Panc1 (cell line): Measurements from ENCODE around the gene EHHADH. TPM values are rescaled to one million over a fixed set of nuclear protein-coding genes. Genes with fewer than 3 reads are reported as not detected.

Source experiments
- ATAC-seq: fragments of 200-7000 bp; cut with Tn5 transposase; 2 replicates; pipeline ENCODE4 v1.9.1; 2020; ENCODE audit warnings: mild to moderate bottlenecking, moderate library complexity
- BruUV-seq: library from RNA; stranded (reverse); fragments of 400-500 nt; replicated peaks from 2 replicates; lab custom pipeline; 2021; lab: Mats Ljungman, UMichigan
- CTCF ChIA-PET: fragments of 300-600 bp; sonication (Branson Sonifier 250); formaldehyde crosslinking; loops from one replicate; lab custom pipeline; 2022; ENCODE audit warnings: antibody characterized with exemption; lab: Charles Lee
- POLR2A ChIA-PET: fragments of 300-600 bp; sonication (Branson Sonifier 250); formaldehyde crosslinking; loops from one replicate; lab custom pipeline; 2022; ENCODE audit warnings: antibody characterized with exemption; lab: Charles Lee
- DNase-seq: peaks from one replicate; pipeline ENCODE4 v3.0.0-alpha.2; 2010; ENCODE audit warnings: low read depth, low spot score
- H3K27ac ChIP-seq: 2 replicates; pipeline ENCODE4 v1.5.1; 2011; ENCODE audit warnings: mild to moderate bottlenecking, low read length, inconsistent platforms
- H3K27me3 ChIP-seq: fragments of 200-500 bp; sonication (Bioruptor generic); 2 replicates; pipeline ENCODE4 v1.6.0; 2014; ENCODE audit warnings: low read length, inconsistent platforms; ENCODE audit not compliant: control insufficient read depth, insufficient read depth
- H3K36me3 ChIP-seq: fragments of 200-500 bp; sonication (Bioruptor generic); 2 replicates; pipeline ENCODE4 v1.5.1; 2014; ENCODE audit warnings: inconsistent platforms, mild to moderate bottlenecking, low read length, moderate library complexity; ENCODE audit not compliant: control insufficient read depth, insufficient read depth
- H3K4me1 ChIP-seq: 2 replicates; pipeline ENCODE4 v1.5.1; 2011; ENCODE audit warnings: inconsistent platforms, mild to moderate bottlenecking, low read length, moderate library complexity; ENCODE audit not compliant: control insufficient read depth, insufficient read depth
- H3K4me3 ChIP-seq, 2 experiments: 2 replicates each; pipeline ENCODE4 v1.5.1; 2011 to 2012; ENCODE audit warnings: low read depth in 2 of 2, low read length in 2 of 2, mild to moderate bottlenecking in 2 of 2, inconsistent platforms in 1 of 2, moderate library complexity in 1 of 2
- H3K9me3 ChIP-seq: fragments of 200-500 bp; sonication (Bioruptor generic); 2 replicates; pipeline ENCODE4 v1.5.1; 2014; ENCODE audit warnings: low read depth, mild to moderate bottlenecking, inconsistent platforms, low read length, moderate library complexity; ENCODE audit not compliant: control insufficient read depth, insufficient read depth
- POLR2AphosphoS5 ChIP-seq: IDR thresholded peaks from 2 replicates; pipeline ENCODE4 v1.6.1; 2012; ENCODE audit warnings: mild to moderate bottlenecking, low read depth, low read length, moderate library complexity
- SIN3A ChIP-seq: IDR thresholded peaks from 2 replicates; pipeline ENCODE4 v1.6.1; 2012; ENCODE audit warnings: low read depth, mild to moderate bottlenecking, low read length, moderate library complexity, borderline replicate concordance; ENCODE audit not compliant: insufficient read depth
- TCF7L2 ChIP-seq: IDR thresholded peaks from 2 replicates; pipeline ENCODE4 v1.6.1; 2011; ENCODE audit warnings: mild to moderate bottlenecking, low read depth, low read length, inconsistent platforms
- in situ Hi-C: cut with HindIII; loops from 2 replicates; pipeline ENCODE4 v1.10.0; 2016; ENCODE audit warnings: low sequenced_read_pairs, low pct_unique_long_range_greater_than_20kb
- intact Hi-C: fragments of 100-400 bp; cut with micrococcal nuclease; formaldehyde crosslinking; loops from one replicate; pipeline ENCODE4 v1.10.0; 2022; ENCODE audit not compliant: unreplicated experiment
- total RNA-seq: library from RNA; stranded (reverse); gene quantifications from one replicate; pipeline ENCODE4 v1.2.1, GENCODE V29; 2021; ENCODE audit not compliant: unreplicated experiment
- TF ChIP-seq, protein P1 (sequence below): fragments of 450-650 bp; IDR thresholded peaks from 2 replicates; pipeline ENCODE4 v1.5.1; 2017; ENCODE audit warnings: mild to moderate bottlenecking
- TF ChIP-seq, protein P2 (sequence below), 2 experiments: IDR thresholded peaks; 2 replicates each; pipeline ENCODE4 v1.6.1; 2011 to 2012; ENCODE audit warnings: low read depth in 2 of 2, control low read depth in 1 of 2, low read length in 1 of 2, mild to moderate bottlenecking in 1 of 2, moderate library complexity in 1 of 2; ENCODE audit not compliant: insufficient read depth in 1 of 2

Gene EHHADH
- total RNA-seq, 1 experiment from 2014 or later: 7.8 TPM

GRCh38 chr3:185204894-185205293 lies 49.0 kb downstream of the EHHADH start:
- intact Hi-C loops: no loop called here
- ATAC-seq (no peak), DNase-seq (no peak)
- H3K27me3 ChIP-seq: no peaks in the 10 kb centered on the region
- no peak overlapping the region for H3K27ac ChIP-seq
- H3K4me3 ChIP-seq: no peak overlapping the region
- TF ChIP-seq TCF7L2 (no peak), POLR2AphosphoS5 (no peak), SIN3A (no peak)
- TF ChIP-seq, protein P1, sequence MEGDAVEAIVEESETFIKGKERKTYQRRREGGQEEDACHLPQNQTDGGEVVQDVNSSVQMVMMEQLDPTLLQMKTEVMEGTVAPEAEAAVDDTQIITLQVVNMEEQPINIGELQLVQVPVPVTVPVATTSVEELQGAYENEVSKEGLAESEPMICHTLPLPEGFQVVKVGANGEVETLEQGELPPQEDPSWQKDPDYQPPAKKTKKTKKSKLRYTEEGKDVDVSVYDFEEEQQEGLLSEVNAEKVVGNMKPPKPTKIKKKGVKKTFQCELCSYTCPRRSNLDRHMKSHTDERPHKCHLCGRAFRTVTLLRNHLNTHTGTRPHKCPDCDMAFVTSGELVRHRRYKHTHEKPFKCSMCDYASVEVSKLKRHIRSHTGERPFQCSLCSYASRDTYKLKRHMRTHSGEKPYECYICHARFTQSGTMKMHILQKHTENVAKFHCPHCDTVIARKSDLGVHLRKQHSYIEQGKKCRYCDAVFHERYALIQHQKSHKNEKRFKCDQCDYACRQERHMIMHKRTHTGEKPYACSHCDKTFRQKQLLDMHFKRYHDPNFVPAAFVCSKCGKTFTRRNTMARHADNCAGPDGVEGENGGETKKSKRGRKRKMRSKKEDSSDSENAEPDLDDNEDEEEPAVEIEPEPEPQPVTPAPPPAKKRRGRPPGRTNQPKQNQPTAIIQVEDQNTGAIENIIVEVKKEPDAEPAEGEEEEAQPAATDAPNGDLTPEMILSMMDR: no peak
- no peaks in the 10 kb centered on the region for H3K36me3 ChIP-seq
- CTCF ChIA-PET: no interaction called here
- no peaks in the 10 kb centered on the region for H3K9me3 ChIP-seq
- H3K4me1 ChIP-seq: no peaks in the 10 kb centered on the region
- POLR2A ChIA-PET: interaction anchor here (0.6 kb wide), 1 partner anchor 381 kb away, joined by 5 read pairs; no protein-coding TSS in a partner anchor
- no TSS peak for BruUV-seq
- in situ Hi-C loops: no loop called here

DNA sequence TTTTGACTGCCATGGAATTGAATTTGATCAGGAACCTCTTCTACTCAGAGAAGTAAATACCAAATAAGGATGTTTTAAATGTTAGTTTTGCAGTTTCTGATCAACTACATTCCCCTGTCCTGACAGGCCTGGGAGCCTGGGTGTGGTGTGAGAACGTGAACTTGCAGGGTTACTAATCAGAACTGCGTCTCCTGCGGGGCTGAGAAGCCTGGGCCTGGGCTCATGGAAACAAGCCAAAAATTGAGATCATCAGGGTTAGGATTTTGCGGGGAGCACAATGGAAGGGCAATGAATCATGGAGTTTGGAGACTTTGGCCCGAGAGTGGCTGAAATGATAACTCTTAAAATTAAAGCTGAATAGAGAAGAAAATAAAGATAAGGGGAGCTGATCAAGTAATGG lies 53.2 kb downstream of the EHHADH start:
- CTCF ChIA-PET: no interaction called here

More for the DNA sequence above, 53.2 kb downstream of the EHHADH start:
- no peaks in the 10 kb centered on the region for H3K27me3 ChIP-seq
- intact Hi-C loops (no loop called here), in situ Hi-C loops (no loop called here)
- no peaks in the 10 kb centered on the region for H3K9me3 ChIP-seq
- ATAC-seq: no peak
- no peak overlapping the region for H3K4me3 ChIP-seq
- TF ChIP-seq SIN3A (no peak), TCF7L2 (no peak), POLR2AphosphoS5 (no peak)
- TF ChIP-seq, protein P2, sequence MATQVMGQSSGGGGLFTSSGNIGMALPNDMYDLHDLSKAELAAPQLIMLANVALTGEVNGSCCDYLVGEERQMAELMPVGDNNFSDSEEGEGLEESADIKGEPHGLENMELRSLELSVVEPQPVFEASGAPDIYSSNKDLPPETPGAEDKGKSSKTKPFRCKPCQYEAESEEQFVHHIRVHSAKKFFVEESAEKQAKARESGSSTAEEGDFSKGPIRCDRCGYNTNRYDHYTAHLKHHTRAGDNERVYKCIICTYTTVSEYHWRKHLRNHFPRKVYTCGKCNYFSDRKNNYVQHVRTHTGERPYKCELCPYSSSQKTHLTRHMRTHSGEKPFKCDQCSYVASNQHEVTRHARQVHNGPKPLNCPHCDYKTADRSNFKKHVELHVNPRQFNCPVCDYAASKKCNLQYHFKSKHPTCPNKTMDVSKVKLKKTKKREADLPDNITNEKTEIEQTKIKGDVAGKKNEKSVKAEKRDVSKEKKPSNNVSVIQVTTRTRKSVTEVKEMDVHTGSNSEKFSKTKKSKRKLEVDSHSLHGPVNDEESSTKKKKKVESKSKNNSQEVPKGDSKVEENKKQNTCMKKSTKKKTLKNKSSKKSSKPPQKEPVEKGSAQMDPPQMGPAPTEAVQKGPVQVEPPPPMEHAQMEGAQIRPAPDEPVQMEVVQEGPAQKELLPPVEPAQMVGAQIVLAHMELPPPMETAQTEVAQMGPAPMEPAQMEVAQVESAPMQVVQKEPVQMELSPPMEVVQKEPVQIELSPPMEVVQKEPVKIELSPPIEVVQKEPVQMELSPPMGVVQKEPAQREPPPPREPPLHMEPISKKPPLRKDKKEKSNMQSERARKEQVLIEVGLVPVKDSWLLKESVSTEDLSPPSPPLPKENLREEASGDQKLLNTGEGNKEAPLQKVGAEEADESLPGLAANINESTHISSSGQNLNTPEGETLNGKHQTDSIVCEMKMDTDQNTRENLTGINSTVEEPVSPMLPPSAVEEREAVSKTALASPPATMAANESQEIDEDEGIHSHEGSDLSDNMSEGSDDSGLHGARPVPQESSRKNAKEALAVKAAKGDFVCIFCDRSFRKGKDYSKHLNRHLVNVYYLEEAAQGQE (IDR thresholded peaks at IDR 0.05; ENCODE audit: insufficient read depth in 1 of 2, low read depth in 2 of 2, low read length in 1 of 2): no peak
- TF ChIP-seq, protein P1: no peak
- no peaks in the 10 kb centered on the region for H3K36me3 ChIP-seq
- DNase-seq: no peak
- no peaks in the 10 kb centered on the region for H3K4me1 ChIP-seq
- no peak overlapping the region for H3K27ac ChIP-seq
- BruUV-seq: no TSS peak
- POLR2A ChIA-PET: no interaction called here
